ENCODE data around the gene TGFBR3. TPM values are rescaled to one million over a fixed set of nuclear protein-coding genes. Genes with fewer than 3 reads are reported as not detected.

Gene TGFBR3
- total RNA-seq, 1 donor from 2014 or later, result 36.3 TPM

GRCh38 chr1:91718368-91718767 lies 167.6 kb downstream of the TGFBR3 start:
- intact Hi-C loops (cut with DNase I), result no loop called here
- DNase-seq (ENCODE audit: missing footprints), result no peak
- ATAC-seq, result no peak

- DNase-seq (ENCODE audit: missing footprints), result no peak
- intact Hi-C loops (cut with DNase I), result no loop called here
- ATAC-seq, result no peak
Observed at GRCh38 chr1:91717839-91718238, 168.1 kb downstream of the TGFBR3 start.

- no peak for ATAC-seq
- no peak for DNase-seq (ENCODE audit: missing footprints)
- intact Hi-C loops (cut with DNase I), result no loop called here
Observed at GRCh38 chr1:91716339-91716738, 169.6 kb downstream of the TGFBR3 start.

DNA sequence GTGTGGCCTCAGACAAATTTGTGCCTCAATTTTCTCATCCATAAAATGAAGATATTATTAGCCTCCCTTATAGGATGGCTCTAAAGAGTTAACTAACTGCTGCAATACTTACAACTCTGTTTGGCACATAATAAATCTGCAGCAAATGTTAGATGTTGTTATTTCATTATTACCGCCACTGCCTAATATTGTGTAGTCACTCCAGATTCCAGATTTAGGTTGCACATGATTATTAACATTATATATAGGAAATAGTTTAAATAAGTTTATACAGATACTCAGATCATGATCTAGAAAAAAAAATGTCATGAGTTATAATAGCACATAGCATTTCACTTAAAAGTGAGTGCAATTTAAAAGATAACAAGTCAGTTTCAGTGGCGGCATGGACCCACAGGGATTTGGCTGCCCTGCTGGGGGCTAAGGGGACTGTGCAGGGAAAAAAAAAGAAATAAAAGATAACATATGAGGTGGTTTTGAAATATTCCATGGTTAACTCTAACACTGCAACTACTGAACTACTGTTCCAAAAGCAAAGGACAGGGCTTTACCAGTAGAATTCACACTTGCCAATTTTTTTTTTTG lies 170.4 kb downstream of the TGFBR3 start:
- intact Hi-C loops (cut with DNase I), result no loop called here
- no peak for ATAC-seq
- no peak for DNase-seq (ENCODE audit: missing footprints)

GRCh38 chr1:91714867-91715381 lies 171.0 kb downstream of the TGFBR3 start:
- DNase-seq (ENCODE audit: missing footprints) (no peak), ATAC-seq (no peak)
- intact Hi-C loops (cut with DNase I), result no loop called here

- intact Hi-C loops (cut with DNase I), result no loop called here
- no peak for DNase-seq (ENCODE audit: missing footprints)
- ATAC-seq, result peak; percentile 78
Observed at GRCh38 chr1:91712981-91713841, 172.7 kb downstream of the TGFBR3 start.

DNA sequence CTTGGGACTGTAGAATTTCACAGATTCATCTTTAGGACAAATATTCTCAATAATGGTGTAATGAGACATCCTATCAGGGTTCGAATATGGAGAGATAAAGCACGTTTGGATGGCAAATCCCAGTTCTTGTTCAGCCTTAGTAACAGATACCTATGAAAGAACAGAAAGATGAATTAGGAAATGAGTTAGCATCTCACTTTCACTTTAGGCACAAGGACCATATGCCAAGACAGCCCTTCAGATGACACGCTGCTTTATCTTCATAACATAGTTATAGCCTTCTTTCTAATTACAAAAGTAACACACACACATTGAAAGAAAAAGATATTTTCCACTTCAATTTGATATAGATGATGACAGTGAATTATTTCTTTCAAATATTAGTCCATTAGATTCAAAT lies 173.6 kb downstream of the TGFBR3 start:
- ATAC-seq (no peak), DNase-seq (ENCODE audit: missing footprints) (no peak)
- intact Hi-C loops (cut with DNase I), result no loop called here

- DNase-seq (ENCODE audit: missing footprints), result no peak
- no peak for ATAC-seq
- intact Hi-C loops (cut with DNase I), result no loop called here
Observed at GRCh38 chr1:91711504-91712247, 174.3 kb downstream of the TGFBR3 start.

DNA sequence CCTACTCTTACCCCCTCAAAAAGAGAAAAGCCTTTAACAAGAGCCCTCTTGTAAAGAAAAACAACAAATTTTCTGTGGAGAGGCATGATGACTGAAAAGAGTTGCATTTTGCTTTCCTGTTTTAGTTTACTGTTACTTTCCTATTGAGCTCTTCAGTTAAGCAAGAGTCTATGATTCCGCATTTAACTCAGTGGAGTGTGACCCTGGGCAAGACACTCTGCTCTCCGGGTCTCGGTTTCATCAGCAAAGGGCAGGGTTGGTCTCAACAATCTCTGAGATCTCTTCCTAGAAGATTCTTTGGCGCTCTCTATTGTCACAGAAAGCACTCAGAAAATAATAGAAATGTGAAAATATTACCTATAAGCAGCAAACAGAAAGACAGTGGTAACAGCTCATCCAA lies 175.7 kb downstream of the TGFBR3 start:
- no peak for DNase-seq (ENCODE audit: missing footprints)
- no peak for ATAC-seq
- intact Hi-C loops (cut with DNase I), result no loop called here

DNA sequence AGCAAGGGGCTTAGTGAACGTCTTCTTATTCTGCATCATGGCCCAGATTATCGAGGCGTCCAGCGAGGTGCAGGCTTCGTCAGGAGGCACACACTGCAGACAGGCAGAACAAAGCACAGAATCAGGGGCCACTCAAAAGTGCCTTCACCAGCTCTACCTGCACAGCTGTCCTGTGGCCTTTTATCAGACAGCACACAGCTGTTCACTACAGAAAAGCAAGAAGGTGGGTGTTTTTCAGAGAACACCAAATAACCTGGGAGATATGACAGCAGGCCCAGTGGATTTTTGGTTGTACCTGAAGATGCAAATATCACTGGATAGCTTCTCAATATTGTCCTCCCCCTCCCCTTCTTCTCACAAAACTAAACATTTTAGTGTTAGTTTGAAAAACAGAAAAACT lies 177.3 kb downstream of the TGFBR3 start:
- ATAC-seq (no peak), DNase-seq (ENCODE audit: missing footprints) (no peak)
- intact Hi-C loops (cut with DNase I), result loop anchor here (5.0 kb wide), 3 partner anchors 89 to 181 kb away; no protein-coding TSS in a partner anchor

- intact Hi-C loops (cut with DNase I), result loop anchor here (1.0 to 5.0 kb wide), 5 partner anchors 89 to 181 kb away; no protein-coding TSS in a partner anchor
- DNase-seq (ENCODE audit: missing footprints), result no peak
- no peak for ATAC-seq
Observed at GRCh38 chr1:91707890-91708218, 178.1 kb downstream of the TGFBR3 start.

- intact Hi-C loops (cut with DNase I), result loop anchor here (1.0 to 5.0 kb wide), 5 partner anchors 90 to 180 kb away; no protein-coding TSS in a partner anchor
- DNase-seq (ENCODE audit: missing footprints) (no peak), ATAC-seq (peak; percentile 88)
Observed at GRCh38 chr1:91707114-91707889, 178.6 kb downstream of the TGFBR3 start.

DNA sequence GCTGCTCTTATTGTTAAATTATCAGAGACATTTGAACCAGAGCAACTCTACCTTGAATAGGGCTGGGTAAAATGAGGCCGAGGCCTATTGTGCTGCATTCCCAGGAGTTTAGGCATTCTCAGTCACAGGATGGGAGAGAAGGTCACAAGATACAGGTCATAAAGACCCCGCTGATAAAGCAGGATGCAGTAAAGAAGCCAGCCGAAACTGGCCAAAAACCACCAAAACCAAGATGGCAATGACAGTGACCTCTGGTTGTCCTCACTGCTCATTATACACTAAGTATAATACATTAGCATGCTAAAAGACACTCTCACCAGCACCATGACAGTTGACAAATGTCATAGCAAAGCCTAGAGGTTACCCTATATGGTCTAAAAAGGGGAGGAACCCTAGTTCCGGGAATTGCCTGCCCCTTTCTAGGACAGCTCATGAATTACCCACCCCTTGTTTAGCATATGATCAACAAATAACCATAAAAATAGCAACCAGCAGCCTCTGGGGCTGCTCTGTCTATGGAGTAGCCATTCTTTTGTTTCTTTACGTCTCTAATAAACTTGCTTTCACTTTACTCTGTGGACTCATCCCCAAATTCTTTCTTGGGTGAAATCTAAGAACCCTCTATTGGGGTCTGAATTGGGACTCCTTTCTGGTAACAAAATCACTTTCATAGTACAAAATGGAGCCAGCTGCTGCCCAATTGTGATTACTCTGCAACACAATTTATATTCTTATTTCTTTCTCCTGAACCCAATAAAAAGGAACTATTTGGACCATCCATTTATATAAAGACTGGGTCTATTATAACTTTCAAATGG lies 179.6 kb downstream of the TGFBR3 start:
- DNase-seq (ENCODE audit: missing footprints) (no peak), ATAC-seq (no peak)
- intact Hi-C loops (cut with DNase I), result loop anchor here (5.0 kb wide), 3 partner anchors 91 to 179 kb away; no protein-coding TSS in a partner anchor

GRCh38 chr1:91704746-91705145 lies 181.2 kb downstream of the TGFBR3 start:
- DNase-seq (ENCODE audit: missing footprints), result no peak
- intact Hi-C loops (cut with DNase I), result loop anchor here (5.0 kb wide), 3 partner anchors 93 to 177 kb away; no protein-coding TSS in a partner anchor
- no peak for ATAC-seq

DNA sequence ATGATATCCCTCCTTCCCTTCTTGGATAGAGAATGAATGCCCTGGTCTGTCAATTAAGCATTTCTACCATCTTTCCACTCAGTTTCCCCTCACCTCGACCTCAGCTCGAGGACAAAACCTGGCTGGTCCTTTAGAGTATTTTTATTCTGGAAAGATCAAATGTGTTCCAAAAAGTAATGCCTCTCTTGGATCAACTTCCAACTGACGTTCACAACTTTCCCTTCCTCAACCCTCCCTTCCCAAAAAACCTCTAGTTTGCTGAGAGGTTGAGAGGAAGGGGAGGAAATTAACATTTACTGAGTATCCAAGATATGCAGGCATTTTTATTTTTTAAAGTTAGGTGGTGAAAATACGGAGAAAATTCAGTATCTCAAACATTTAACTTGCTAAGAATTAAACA lies 182.9 kb downstream of the TGFBR3 start:
- ATAC-seq (no peak), DNase-seq (ENCODE audit: missing footprints) (no peak)
- intact Hi-C loops (cut with DNase I), result no loop called here

- intact Hi-C loops (cut with DNase I), result no loop called here
- no peak for DNase-seq (ENCODE audit: missing footprints)
- ATAC-seq, result no peak
Observed at GRCh38 chr1:91701472-91701869, 184.5 kb downstream of the TGFBR3 start.

DNA sequence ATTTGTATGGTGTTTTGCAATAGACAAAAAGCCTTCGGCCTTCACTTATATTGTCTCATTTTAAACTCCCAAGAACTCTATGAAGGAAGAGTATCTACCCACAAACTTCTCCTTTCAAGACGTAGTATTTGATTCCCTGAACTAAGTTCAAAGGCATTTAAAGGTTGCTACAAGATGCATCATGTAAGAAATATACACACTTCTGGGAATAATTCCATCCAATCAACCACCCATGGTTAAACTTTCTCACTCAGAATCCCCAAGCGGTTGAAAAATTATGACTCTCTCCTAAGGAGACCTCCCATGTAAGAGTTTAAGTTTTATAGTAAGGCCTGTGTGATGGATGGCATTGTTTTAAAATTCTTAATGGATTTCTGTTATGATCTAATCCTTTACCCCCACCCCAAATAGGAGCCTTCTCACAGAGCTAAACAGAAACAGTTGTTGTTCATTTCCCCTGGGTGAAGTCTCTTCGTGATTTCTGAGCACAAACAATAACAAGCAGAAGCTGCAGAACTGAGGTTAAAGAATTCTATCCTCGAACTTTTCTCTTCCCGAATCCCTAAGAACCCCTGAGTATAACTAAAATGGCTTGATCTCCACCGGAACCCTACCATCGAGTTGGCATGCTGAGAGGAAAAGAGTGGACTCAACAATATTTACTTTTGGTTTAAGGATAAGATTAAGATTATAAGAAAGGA lies 185.0 kb downstream of the TGFBR3 start:
- intact Hi-C loops (cut with DNase I), result no loop called here
- DNase-seq (ENCODE audit: missing footprints), result no peak

More for the DNA sequence above, 185.0 kb downstream of the TGFBR3 start:
- no peak for ATAC-seq
